Measurements from ENCODE around the gene NSMCE4A.

DNA sequence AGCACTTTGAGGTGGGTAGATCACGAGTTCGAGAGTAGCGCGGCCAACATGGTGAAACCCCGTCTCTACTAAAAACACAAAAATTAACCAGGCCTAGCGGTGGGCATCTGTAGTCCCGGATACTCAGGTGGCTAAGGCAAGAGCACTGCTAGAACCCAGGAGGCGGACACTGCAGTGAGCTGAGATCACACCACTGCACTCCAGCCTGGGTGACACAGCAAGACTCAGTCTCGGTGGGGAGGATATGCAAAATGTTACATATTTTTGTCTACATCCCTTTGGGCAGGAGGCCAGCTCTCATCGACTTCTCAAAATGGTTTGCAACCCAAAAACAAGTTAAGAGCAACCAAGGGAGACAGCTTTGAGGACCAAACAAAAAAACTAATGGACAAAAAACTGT lies 55.4 kb downstream of the NSMCE4A start:
- no peak for TF ChIP-seq CTCF (IDR thresholded peaks at IDR 0.05)
- TF ChIP-seq POLR2A (IDR thresholded peaks at IDR 0.05): no peak
- TF ChIP-seq EP300 (IDR thresholded peaks at IDR 0.05; ENCODE audit: low read depth): no peak
- TF ChIP-seq POLR2AphosphoS5 (IDR thresholded peaks at IDR 0.05): no peak
